ENCODE results near the gene DMPK.

Gene DMPK

DNA sequence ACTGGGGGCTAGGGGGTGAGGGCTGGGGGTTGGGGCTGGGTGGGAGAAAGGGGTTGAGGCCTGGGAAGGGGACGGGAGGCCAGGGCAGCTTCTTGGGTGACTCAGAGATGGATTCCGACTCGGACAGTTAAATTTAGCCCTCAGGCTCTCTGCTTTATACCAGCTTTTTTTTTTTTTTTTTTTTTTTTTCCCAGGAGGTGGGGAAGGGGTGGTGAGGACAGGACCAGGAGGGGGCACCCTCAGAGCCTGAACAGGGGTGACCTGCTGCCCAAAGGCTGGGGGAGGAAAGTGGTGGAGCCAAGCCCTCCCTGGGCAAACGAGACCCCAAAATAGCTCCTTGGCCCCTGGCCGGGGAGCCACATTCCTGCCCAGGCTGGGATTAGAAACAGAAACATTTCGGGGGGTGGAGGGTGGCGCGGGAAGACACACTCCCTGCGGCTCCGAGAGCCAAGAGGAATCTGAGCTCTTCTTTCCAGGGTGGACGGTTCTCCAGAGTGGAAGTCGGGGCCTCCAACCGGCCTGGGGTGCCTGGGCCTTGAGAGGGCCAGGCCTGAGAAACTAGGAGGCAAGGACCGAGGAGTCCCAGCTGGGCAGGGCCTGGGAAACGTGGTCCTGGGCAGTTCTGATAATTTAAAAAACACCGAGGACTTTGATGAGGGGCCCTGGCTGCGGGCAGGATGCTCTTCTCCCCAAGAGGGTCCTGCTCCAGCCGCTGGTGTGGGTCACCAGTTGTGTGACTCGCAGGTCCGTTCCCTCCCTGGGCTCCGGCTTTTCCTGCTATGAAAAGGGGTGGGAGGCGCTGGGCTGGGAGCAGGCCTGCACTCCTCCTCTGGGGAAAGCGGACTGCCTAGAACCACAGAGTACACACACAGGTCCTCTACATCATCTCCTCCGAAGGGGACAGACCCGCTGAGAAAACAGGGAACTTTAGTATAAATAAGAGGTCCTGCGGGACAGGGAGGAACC, 813 bp upstream of the DMPK start:
- peaks cover 12% of the 10 kb centered on the region for H3K27me3 Mint-ChIP-seq
- H3K9me3 Mint-ChIP-seq (ENCODE audit: low read depth): no peaks in the 10 kb centered on the region
- no peak overlapping the region for H3K27ac Mint-ChIP-seq
- peaks cover 9% of the 10 kb centered on the region for H3K36me3 Mint-ChIP-seq
- H3K4me3 Mint-ChIP-seq: no peak overlapping the region
- H3K4me1 Mint-ChIP-seq (ENCODE audit: low read depth): peaks cover 16% of the 10 kb centered on the region

DNA sequence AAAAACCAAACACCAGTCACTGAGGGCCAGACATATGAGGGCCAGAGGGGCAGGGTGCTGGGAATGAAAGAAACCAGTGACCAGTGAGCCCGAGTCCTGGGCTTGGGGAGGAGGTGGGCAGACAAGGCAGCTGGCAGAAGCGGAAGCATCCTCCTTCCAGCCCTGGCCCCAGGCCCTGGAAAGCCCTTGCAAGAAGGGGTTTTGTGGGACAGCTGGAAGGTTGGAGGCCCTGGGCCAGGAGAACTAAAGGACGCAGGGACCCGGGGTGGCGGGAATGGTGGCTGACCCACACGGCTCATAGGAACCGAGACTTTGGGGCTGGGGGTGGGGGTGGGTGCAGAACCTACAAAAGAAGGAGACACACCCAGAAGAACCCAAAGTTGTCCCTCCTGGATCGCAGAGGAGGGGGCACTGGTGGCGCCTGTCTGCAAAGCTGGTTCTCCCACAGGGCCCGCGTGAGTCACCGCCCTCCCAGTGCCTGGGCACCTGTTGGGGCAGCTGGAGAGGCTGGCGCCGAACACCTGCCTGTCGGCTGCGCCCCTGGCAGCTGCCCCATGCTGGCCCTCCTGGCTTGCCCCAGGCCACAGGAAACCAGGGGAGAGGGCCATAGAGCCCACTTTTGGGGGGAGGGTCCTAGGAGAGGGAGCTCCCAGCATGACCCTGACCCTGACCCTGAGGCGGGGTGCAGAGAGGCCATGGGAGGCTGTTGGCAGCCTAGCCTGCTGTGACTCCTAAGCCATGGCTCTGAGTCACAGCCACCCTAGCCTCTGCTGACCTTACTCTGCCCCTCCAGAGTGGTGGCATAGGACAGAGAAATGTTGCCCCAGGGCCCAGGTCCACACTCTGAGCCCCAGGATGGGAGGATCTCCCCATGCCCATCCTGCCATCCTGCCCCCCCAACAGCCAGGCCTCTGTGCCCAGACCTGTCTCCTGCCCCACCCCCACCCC, 802 bp downstream of the DMPK start:
- peaks cover 10% of the 10 kb centered on the region for H3K27me3 Mint-ChIP-seq
- no peak overlapping the region for H3K4me3 Mint-ChIP-seq
- H3K27ac Mint-ChIP-seq: no peak overlapping the region
- peaks cover 16% of the 10 kb centered on the region for H3K4me1 Mint-ChIP-seq (ENCODE audit: low read depth)
- peaks cover 6% of the 10 kb centered on the region for H3K36me3 Mint-ChIP-seq
- H3K9me3 Mint-ChIP-seq (ENCODE audit: low read depth): no peaks in the 10 kb centered on the region

DNA sequence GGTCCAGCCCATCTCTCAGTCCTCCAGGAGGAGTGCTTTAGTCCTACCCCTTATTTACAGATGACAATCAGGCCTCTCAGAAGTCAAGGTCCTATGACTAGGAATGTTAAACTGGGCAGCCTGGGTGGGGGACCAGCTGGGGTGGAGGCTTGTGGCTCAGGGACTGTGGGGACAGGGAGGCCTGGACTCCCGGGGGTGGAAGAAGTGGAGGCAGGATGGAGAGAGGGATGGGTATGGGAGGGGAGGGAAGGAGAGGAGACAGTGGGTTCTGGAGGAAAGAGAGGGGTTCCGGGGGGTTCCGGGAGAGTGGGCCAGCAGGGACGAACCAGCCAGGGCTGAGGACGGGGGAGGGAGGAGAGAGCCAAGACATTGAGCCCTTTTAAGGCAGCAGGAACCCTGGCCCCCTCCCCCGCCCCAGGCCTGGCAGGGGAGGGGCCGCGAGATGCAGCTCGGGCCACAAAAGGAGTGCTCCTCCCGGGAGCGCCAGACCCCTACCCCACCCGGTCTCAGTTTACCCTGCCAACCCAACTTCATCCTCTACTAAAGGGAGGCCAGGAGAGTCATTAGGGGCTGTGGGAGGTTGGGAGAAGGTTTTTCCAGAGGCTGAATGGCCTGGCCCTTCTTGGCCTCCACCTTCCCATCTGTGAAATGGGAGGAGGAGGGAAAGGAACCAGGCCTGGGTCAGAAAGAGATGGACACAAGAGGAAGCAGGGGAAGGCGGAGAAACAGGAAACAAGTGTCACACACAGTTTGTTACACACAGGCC, 1.7 kb downstream of the DMPK start:
- peaks cover 4% of the 10 kb centered on the region for H3K36me3 Mint-ChIP-seq
- H3K4me3 Mint-ChIP-seq: no peak overlapping the region
- H3K9me3 Mint-ChIP-seq (ENCODE audit: low read depth): no peaks in the 10 kb centered on the region
- no peak overlapping the region for H3K27ac Mint-ChIP-seq
- peaks cover 10% of the 10 kb centered on the region for H3K27me3 Mint-ChIP-seq
- H3K4me1 Mint-ChIP-seq (ENCODE audit: low read depth): peaks cover 16% of the 10 kb centered on the region

DNA sequence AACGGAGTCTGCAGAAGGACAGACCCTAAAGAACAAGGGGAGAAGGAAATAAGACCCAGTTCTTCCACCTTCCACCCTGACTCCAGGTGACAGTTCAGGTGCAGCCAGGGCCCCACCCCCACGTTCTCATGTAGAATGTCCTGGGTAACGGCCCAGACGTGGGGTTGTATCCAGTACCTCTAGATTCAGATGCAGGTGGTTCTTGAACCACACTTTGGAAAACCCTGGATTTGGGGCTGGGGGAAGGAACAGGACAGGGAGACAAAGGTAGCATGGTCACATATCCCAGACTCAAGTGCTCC, 2.2 kb downstream of the DMPK start:
- Mint-ChIP-seq H3K27me3 (peaks cover 10% of the 10 kb centered on the region), H3K4me3 (no peak overlapping the region), H3K36me3 (peaks cover 4% of the 10 kb centered on the region), H3K4me1 (ENCODE audit: low read depth) (peaks cover 16% of the 10 kb centered on the region), H3K27ac (no peak overlapping the region), H3K9me3 (ENCODE audit: low read depth) (no peaks in the 10 kb centered on the region)

DNA sequence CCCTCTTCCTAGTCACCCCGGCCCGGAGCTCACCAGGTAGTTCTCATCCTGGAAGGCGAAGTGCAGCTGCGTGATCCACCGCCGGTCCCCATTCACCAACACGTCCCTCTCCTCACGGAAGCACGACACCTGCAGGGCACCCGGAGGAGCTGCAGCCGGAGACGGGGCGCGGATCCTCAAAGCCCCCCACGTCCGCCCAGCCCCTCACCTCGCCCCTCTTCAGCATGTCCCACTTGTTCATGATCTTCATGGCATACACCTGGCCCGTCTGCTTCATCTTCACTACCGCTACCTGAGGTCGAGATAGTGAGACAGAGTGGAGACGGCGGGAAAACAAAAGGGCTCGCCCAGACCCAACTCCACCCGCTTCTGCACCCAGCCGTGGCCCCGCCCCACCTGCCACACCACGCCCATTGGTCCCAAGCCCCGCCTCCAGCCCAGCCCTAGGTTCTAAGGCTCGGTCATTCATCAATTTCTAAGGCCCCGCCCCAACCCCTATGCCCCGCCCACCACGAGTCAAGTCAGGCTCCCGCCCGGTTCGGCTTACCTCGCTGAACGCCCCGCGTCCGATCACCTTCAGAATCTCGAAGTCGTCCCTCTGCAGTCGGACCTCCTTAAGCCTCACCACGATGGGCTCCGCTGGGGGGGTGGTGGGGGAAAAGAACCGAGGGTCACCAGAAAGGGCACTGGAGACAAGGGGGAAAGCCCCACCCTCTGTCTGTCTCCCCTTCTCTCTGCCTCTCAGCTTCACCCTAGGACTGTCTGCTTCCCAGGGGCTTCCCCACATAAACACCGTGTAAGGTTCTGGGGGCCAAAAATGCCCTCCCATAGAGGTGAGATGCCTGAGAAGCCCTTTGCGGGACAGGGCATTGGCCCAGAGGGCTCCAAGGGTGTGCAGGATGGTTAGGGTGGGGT, 2.8 kb downstream of the DMPK start:
- no peaks in the 10 kb centered on the region for H3K9me3 Mint-ChIP-seq (ENCODE audit: low read depth)
- H3K36me3 Mint-ChIP-seq: peaks cover 4% of the 10 kb centered on the region
- H3K4me1 Mint-ChIP-seq (ENCODE audit: low read depth): peaks cover 16% of the 10 kb centered on the region
- peaks cover 9% of the 10 kb centered on the region for H3K27me3 Mint-ChIP-seq
- H3K4me3 Mint-ChIP-seq: peak overlapping the region; percentile 82
- no peak overlapping the region for H3K27ac Mint-ChIP-seq

DNA sequence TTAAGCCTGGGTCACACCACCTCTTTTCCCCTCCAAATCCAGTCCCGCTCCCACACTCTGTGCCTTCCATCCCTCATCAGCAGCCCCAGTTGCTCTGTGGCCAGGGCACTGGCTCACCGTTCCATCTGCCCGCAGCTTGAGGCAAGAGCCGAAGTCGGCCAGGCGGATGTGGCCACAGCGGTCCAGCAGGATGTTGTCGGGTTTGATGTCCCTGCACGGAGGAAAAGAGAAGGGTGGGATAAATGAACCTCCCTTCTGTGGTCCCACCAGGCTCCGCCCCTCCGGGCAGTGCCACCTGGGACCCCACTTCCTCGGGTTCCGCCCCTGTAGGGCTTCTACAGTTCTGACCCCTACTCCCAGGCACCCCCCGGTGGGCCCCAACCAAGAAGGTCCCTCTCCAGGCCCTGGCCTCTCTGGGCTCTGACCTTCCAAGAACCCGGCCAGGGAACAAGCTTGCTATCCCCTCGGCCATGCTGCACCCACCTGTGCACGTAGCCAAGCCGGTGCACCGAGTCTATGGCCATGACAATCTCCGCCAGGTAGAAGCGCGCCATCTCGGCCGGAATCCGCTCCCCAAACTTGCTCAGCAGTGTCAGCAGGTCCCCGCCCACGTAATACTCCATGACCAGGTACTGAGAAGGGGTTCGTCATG, 4.2 kb downstream of the DMPK start:
- Mint-ChIP-seq H3K9me3 (ENCODE audit: low read depth) (no peaks in the 10 kb centered on the region), H3K27me3 (peaks cover 9% of the 10 kb centered on the region), H3K27ac (no peak overlapping the region), H3K4me1 (ENCODE audit: low read depth) (peaks cover 16% of the 10 kb centered on the region), H3K36me3 (peaks cover 4% of the 10 kb centered on the region), H3K4me3 (no peak overlapping the region)

DNA sequence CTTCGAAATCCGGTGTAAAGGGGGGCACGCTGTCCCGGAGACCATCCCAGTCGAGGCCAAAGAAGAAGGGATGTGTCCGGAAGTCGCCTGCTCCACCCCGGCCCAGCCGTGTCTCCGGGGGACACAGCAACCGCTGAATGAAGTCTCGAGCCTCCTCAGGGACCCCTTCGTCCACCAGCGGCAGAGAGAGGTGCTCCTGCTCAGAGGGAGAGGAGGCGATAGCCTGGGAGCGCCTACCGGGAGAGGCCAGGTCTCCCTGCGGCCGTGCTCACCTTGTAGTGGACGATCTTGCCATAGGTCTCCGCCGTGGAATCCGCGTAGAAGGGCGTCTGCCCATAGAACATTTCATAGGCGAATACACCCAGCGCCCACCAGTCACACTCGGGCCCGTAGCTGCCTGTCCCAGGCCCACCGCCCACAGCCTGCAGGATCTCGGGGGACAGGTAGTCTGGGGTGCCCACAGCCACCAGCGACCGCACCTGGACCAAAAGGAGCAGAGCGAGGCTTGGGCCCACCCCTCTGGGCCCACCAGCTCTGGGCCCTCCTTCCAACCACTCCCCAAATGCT, 4.8 kb downstream of the DMPK start:
- Mint-ChIP-seq H3K27me3 (peaks cover 9% of the 10 kb centered on the region), H3K27ac (no peak overlapping the region), H3K36me3 (peaks cover 4% of the 10 kb centered on the region), H3K4me3 (no peak overlapping the region), H3K4me1 (ENCODE audit: low read depth) (peaks cover 16% of the 10 kb centered on the region), H3K9me3 (ENCODE audit: low read depth) (no peaks in the 10 kb centered on the region)

DNA sequence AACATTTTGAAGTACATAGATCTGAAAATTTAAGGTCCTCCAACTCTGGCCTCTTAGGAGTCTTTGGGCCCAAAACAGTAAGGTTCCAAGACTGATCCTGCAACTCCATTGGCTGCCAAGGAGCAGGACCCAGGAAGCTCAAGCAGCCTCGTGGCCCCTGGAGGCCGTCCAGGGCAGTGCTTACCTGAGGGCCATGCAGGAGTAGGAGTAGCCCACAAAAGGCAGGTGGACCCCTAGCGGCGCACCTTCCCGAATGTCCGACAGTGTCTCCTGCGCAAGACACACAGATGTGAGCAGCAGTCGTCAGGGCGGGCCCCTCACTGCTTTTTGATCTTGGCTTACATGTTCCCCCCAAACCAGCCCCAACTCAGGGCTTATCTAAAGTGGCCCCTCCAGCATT, 7.5 kb downstream of the DMPK start:
- H3K4me3 Mint-ChIP-seq: no peak overlapping the region
- H3K27ac Mint-ChIP-seq: no peak overlapping the region
- H3K4me1 Mint-ChIP-seq (ENCODE audit: low read depth): peaks cover 16% of the 10 kb centered on the region
- no peaks in the 10 kb centered on the region for H3K9me3 Mint-ChIP-seq (ENCODE audit: low read depth)
- peaks cover 4% of the 10 kb centered on the region for H3K36me3 Mint-ChIP-seq
- peaks cover 6% of the 10 kb centered on the region for H3K27me3 Mint-ChIP-seq

DNA sequence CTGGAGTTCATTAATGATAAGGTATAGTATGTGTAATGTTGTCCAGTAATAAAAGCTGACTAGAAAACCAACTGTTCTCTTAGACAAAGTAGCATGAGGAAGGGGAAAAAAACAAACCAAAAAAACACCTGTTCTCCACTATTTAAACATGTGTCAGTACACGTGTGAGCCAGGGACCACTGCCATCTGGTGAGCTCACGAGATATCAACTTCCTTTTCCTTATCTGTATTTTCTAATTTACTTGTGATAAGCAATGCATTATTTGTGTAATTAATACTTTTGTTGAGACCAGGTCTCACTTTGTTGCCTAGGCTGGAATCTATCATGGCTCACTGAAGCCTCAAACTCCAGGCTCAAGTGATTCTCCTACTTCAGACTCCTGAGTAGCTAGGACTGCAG, 8.9 kb downstream of the DMPK start:
- Mint-ChIP-seq H3K27ac (no peak overlapping the region), H3K9me3 (ENCODE audit: low read depth) (no peaks in the 10 kb centered on the region)

DNA sequence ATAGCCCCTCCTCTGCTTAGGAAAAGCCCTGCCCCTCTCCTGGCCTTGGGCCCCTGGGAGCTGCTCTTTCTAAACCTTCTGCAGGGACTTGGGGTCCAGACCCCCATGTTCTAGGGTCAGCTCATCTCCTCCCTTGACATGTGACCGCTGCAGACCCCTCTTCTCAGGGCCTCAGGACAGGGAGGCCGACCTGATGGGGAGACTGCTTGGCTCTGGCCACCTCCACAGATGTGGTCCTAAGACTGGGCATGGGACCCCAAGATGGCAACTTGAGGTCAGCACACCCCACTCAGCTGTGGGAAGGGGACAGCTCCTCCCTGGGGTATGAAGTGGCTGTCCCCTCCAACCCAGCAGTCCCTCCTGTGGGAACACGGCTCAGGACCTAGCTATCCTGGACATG, 9.4 kb downstream of the DMPK start:
- H3K27me3 Mint-ChIP-seq: no peaks in the 10 kb centered on the region
- H3K4me1 Mint-ChIP-seq (ENCODE audit: low read depth): peaks cover 6% of the 10 kb centered on the region
- no peaks in the 10 kb centered on the region for H3K9me3 Mint-ChIP-seq (ENCODE audit: low read depth)
- H3K4me3 Mint-ChIP-seq: no peak overlapping the region
- peaks cover 2% of the 10 kb centered on the region for H3K36me3 Mint-ChIP-seq
- no peak overlapping the region for H3K27ac Mint-ChIP-seq

More for the DNA sequence above, 8.9 kb downstream of the DMPK start:
- peaks cover 6% of the 10 kb centered on the region for H3K4me1 Mint-ChIP-seq (ENCODE audit: low read depth)
- no peaks in the 10 kb centered on the region for H3K27me3 Mint-ChIP-seq
- H3K4me3 Mint-ChIP-seq: no peak overlapping the region
- H3K36me3 Mint-ChIP-seq: peaks cover 2% of the 10 kb centered on the region

DNA sequence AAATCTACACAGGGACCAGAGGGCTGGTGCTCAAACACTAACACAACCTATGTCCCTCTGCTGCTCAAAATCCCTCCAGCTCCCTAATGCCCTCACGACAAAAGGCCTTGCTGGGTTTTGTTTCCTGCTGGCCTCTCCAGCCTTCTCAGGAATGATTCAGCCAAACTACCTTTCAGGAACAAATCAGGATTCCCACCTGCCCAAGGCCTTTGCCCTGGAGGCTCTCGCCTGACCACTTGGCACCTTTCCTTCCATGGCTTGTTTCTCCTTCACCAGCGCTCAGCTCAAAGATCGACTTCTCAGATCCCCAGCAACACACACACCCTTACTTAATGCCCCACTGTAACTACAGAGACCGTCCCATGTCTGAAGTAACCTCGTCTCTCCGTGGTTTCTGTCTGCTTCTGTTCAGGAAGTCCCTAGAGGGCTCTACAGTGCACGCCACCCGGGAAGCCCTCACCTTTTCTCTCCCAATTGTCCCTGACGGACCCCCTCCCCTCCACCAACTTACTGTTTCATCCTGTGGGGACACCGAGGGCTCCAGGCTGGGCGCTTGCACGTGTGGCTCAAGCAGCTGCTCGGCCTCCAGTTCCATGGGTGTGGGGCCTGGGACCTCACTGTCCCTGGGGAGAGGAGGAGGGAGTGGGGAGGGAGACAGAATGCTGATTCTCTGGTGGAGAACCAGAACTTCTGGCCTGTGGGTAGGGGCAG, 10.0 kb downstream of the DMPK start:
- no peak overlapping the region for H3K27ac Mint-ChIP-seq
- H3K4me3 Mint-ChIP-seq: peak overlapping the region; percentile 4
- no peaks in the 10 kb centered on the region for H3K27me3 Mint-ChIP-seq
- peaks cover 2% of the 10 kb centered on the region for H3K36me3 Mint-ChIP-seq
- no peaks in the 10 kb centered on the region for H3K9me3 Mint-ChIP-seq (ENCODE audit: low read depth)
- peaks cover 6% of the 10 kb centered on the region for H3K4me1 Mint-ChIP-seq (ENCODE audit: low read depth)

DNA sequence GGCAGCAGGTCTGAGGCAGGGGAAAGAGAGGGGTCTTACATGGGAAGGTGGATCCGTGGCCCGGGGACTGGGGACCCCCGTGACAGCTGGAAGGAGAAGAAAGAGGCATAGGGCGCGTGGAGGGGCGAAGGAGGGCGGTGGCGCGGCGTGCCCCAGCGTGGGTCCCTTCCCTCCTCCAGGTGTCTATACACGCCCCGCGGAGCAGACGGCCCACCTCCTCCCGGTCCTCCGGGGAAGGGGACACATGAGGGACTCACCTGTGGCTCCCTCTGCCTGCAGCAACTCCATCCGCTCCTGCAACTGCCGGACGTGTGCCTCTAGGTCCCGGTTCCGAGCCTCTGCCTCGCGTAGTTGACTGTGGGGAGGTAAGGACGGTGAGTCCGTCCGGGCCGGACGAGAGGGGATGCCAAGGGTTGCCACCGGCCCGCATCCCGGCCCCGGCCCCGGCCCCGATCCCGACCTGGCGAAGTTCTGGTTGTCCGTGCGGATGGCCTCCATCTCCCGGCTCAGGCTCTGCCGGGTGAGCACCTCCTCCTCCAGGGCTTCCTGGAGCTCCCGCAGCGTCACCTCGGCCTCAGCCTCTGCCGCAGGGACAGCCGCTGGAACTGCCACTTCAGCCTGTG, 10.9 kb downstream of the DMPK start:
- no peaks in the 10 kb centered on the region for H3K36me3 Mint-ChIP-seq
- H3K27ac Mint-ChIP-seq: no peak overlapping the region
- H3K27me3 Mint-ChIP-seq: no peaks in the 10 kb centered on the region
- no peaks in the 10 kb centered on the region for H3K9me3 Mint-ChIP-seq (ENCODE audit: low read depth)
- peak overlapping the region; percentile 40 for H3K4me3 Mint-ChIP-seq
- peaks cover 6% of the 10 kb centered on the region for H3K4me1 Mint-ChIP-seq (ENCODE audit: low read depth)

Data from activated naive CD8-positive, alpha-beta T cell (primary cell).